Activated T-helper 2 cell treated with anti-CD3 and anti-CD28 coated beads, Interferon-gamma antibody, Interleukin-2, Interleukin-4, amounts not matched to agents 10 μg/mL and 5 μg/mL and 100 μg/mL, durations not matched to agents 14 hours and 24 hours and 36 hours (primary cell): ENCODE measurements around the gene EMP1. TPM values are rescaled to one million over a fixed set of nuclear protein-coding genes. Genes with fewer than 3 reads are reported as not detected.

ENCODE experiments used
- DNase-seq: peaks from one replicate; pipeline ENCODE4 v3.0.0; 2021; ENCODE audit warnings: low spot score
- H3K27ac Mint-ChIP-seq: one replicate; pipeline ENCODE4 v1.8.0; 2021; ENCODE audit warnings: mixed read lengths
- H3K27me3 Mint-ChIP-seq: one replicate; pipeline ENCODE4 v1.8.0; 2021; ENCODE audit warnings: low read depth, mixed read lengths
- H3K36me3 Mint-ChIP-seq: one replicate; pipeline ENCODE4 v1.8.0; 2021; ENCODE audit warnings: low read depth, mixed read lengths
- H3K4me1 Mint-ChIP-seq: one replicate; pipeline ENCODE4 v1.8.0; 2021; ENCODE audit warnings: low read depth, mixed read lengths
- H3K4me3 Mint-ChIP-seq: one replicate; pipeline ENCODE4 v1.8.0; 2021; ENCODE audit warnings: low read depth, mild to moderate bottlenecking, moderate library complexity, mixed read lengths
- H3K9me3 Mint-ChIP-seq: one replicate; pipeline ENCODE4 v1.8.0; 2021; ENCODE audit warnings: mixed read lengths
- intact Hi-C: fragments of 100-400 bp; cut with micrococcal nuclease; formaldehyde crosslinking; loops from one replicate; pipeline ENCODE4 v1.15.1; 2023
- total RNA-seq: library from RNA; stranded (reverse); gene quantifications from 2 replicates; pipeline ENCODE4 v1.2.3, GENCODE V29; 2022

Gene EMP1
- total RNA-seq, 1 donor from 2014 or later = 10.2 TPM

- intact Hi-C loops = loop anchor here (10.0 kb wide), 1 partner anchor 359 kb away; no protein-coding TSS in a partner anchor
- H3K9me3 Mint-ChIP-seq = no peaks in the 10 kb centered on the region
- no peaks in the 10 kb centered on the region for H3K36me3 Mint-ChIP-seq
- H3K4me1 Mint-ChIP-seq = peaks cover 24% of the 10 kb centered on the region
- no peak for DNase-seq
- H3K27ac Mint-ChIP-seq = no peak overlapping the region
- no peak overlapping the region for H3K4me3 Mint-ChIP-seq
- H3K27me3 Mint-ChIP-seq = peaks cover 35% of the 10 kb centered on the region
Measured at GRCh38 chr12:13193505-13194231, 2.9 kb upstream of the EMP1 start.

GRCh38 chr12:13194401-13195110 lies 2.0 kb upstream of the EMP1 start:
- H3K4me3 Mint-ChIP-seq = no peak overlapping the region
- no peak overlapping the region for H3K27ac Mint-ChIP-seq
- H3K4me1 Mint-ChIP-seq = peaks cover 24% of the 10 kb centered on the region
- peaks cover 29% of the 10 kb centered on the region for H3K27me3 Mint-ChIP-seq
- DNase-seq = no peak
- H3K9me3 Mint-ChIP-seq = no peaks in the 10 kb centered on the region
- intact Hi-C loops = loop anchor here (5.0 to 10.0 kb wide), 2 partner anchors 360 to 407 kb away; partner anchors contain the start of gene APOLD1
- no peaks in the 10 kb centered on the region for H3K36me3 Mint-ChIP-seq

GRCh38 chr12:13195250-13195649 lies 1.3 kb upstream of the EMP1 start:
- H3K27me3 Mint-ChIP-seq = peaks cover 28% of the 10 kb centered on the region
- H3K27ac Mint-ChIP-seq = no peak overlapping the region
- intact Hi-C loops = loop anchor here (5.0 to 10.0 kb wide), 2 partner anchors 360 to 408 kb away; partner anchors contain the start of gene APOLD1
- H3K9me3 Mint-ChIP-seq = no peaks in the 10 kb centered on the region
- no peak overlapping the region for H3K4me3 Mint-ChIP-seq
- no peak for DNase-seq
- H3K36me3 Mint-ChIP-seq = no peaks in the 10 kb centered on the region
- H3K4me1 Mint-ChIP-seq = peaks cover 24% of the 10 kb centered on the region

GRCh38 chr12:13195785-13196129 lies 769 bp upstream of the EMP1 start:
- Mint-ChIP-seq H3K27ac (peak overlapping the region; percentile 79), H3K27me3 (peaks cover 25% of the 10 kb centered on the region), H3K36me3 (no peaks in the 10 kb centered on the region), H3K9me3 (no peaks in the 10 kb centered on the region), H3K4me1 (peaks cover 24% of the 10 kb centered on the region), H3K4me3 (no peak overlapping the region)
- intact Hi-C loops = loop anchor here (1.0 to 10.0 kb wide), 6 partner anchors 11 to 408 kb away; partner anchors contain the start of gene APOLD1
- DNase-seq = no peak

- H3K4me1 Mint-ChIP-seq = peaks cover 24% of the 10 kb centered on the region
- H3K27me3 Mint-ChIP-seq = peaks cover 24% of the 10 kb centered on the region
- no peaks in the 10 kb centered on the region for H3K9me3 Mint-ChIP-seq
- DNase-seq = no peak
- H3K27ac Mint-ChIP-seq = peak overlapping the region; percentile 64
- H3K36me3 Mint-ChIP-seq = no peaks in the 10 kb centered on the region
- intact Hi-C loops = loop anchor here (2.0 to 10.0 kb wide), 3 partner anchors 32 to 410 kb away; partner anchors contain the start of gene APOLD1
- peak overlapping the region; percentile 78 for H3K4me3 Mint-ChIP-seq
Measured at GRCh38 chr12:13197032-13197431, 506 bp downstream of the EMP1 start.

- Mint-ChIP-seq H3K27me3 (peaks cover 23% of the 10 kb centered on the region), H3K9me3 (no peaks in the 10 kb centered on the region), H3K27ac (no peak overlapping the region), H3K4me3 (peak overlapping the region; percentile 78), H3K36me3 (no peaks in the 10 kb centered on the region), H3K4me1 (peaks cover 24% of the 10 kb centered on the region)
- intact Hi-C loops = loop anchor here (2.0 to 10.0 kb wide), 3 partner anchors 33 to 410 kb away; partner anchors contain the start of gene APOLD1
- no peak for DNase-seq
Measured at GRCh38 chr12:13197526-13198143, 1.1 kb downstream of the EMP1 start.

GRCh38 chr12:13198241-13198640 lies 1.7 kb downstream of the EMP1 start:
- Mint-ChIP-seq H3K27me3 (peaks cover 23% of the 10 kb centered on the region), H3K9me3 (no peaks in the 10 kb centered on the region), H3K4me3 (no peak overlapping the region), H3K27ac (no peak overlapping the region), H3K36me3 (no peaks in the 10 kb centered on the region), H3K4me1 (peaks cover 24% of the 10 kb centered on the region)
- intact Hi-C loops = loop anchor here (5.0 to 10.0 kb wide), 2 partner anchors 363 to 411 kb away; partner anchors contain the start of gene APOLD1
- no peak for DNase-seq

- H3K4me3 Mint-ChIP-seq = no peak overlapping the region
Measured at GRCh38 chr12:13198876-13199275, 2.4 kb downstream of the EMP1 start.

GRCh38 chr12:13199592-13199991 lies 3.1 kb downstream of the EMP1 start:
- Mint-ChIP-seq H3K27ac (no peak overlapping the region), H3K4me3 (no peak overlapping the region), H3K27me3 (peaks cover 20% of the 10 kb centered on the region), H3K4me1 (peaks cover 24% of the 10 kb centered on the region), H3K36me3 (no peaks in the 10 kb centered on the region), H3K9me3 (no peaks in the 10 kb centered on the region)
- no peak for DNase-seq
- intact Hi-C loops = loop anchor here (5.0 to 10.0 kb wide), 2 partner anchors 365 to 412 kb away; partner anchors contain the start of gene APOLD1

More at GRCh38 chr12:13198876-13199275, 2.4 kb downstream of the EMP1 start:
- no peak for DNase-seq
- Mint-ChIP-seq H3K9me3 (no peaks in the 10 kb centered on the region), H3K27me3 (peaks cover 19% of the 10 kb centered on the region), H3K27ac (no peak overlapping the region), H3K4me1 (peaks cover 24% of the 10 kb centered on the region), H3K36me3 (no peaks in the 10 kb centered on the region)
- intact Hi-C loops = loop anchor here (5.0 to 10.0 kb wide), 2 partner anchors 364 to 412 kb away; partner anchors contain the start of gene APOLD1

GRCh38 chr12:13200841-13201240 lies 4.3 kb downstream of the EMP1 start:
- Mint-ChIP-seq H3K27me3 (peaks cover 20% of the 10 kb centered on the region), H3K36me3 (no peaks in the 10 kb centered on the region), H3K4me3 (no peak overlapping the region), H3K27ac (no peak overlapping the region), H3K9me3 (no peaks in the 10 kb centered on the region), H3K4me1 (peaks cover 28% of the 10 kb centered on the region)
- no peak for DNase-seq
- intact Hi-C loops = no loop called here

GRCh38 chr12:13203034-13203922 lies 6.8 kb downstream of the EMP1 start:
- no peak overlapping the region for H3K27ac Mint-ChIP-seq
- intact Hi-C loops = no loop called here
- no peak overlapping the region for H3K4me3 Mint-ChIP-seq
- no peaks in the 10 kb centered on the region for H3K36me3 Mint-ChIP-seq
- H3K27me3 Mint-ChIP-seq = peaks cover 14% of the 10 kb centered on the region
- H3K9me3 Mint-ChIP-seq = no peaks in the 10 kb centered on the region
- H3K4me1 Mint-ChIP-seq = peaks cover 18% of the 10 kb centered on the region
- DNase-seq = no peak

- Mint-ChIP-seq H3K9me3 (no peaks in the 10 kb centered on the region), H3K27me3 (peaks cover 14% of the 10 kb centered on the region), H3K36me3 (no peaks in the 10 kb centered on the region), H3K27ac (no peak overlapping the region), H3K4me3 (no peak overlapping the region), H3K4me1 (peaks cover 22% of the 10 kb centered on the region)
- no peak for DNase-seq
- intact Hi-C loops = no loop called here
Measured at GRCh38 chr12:13204428-13204827, 7.9 kb downstream of the EMP1 start.
